ENCODE data around the gene TJAP1. TPM values are rescaled to one million over a fixed set of nuclear protein-coding genes. Genes with fewer than 3 reads are reported as not detected.

TJAP1 gene
- total and polyA plus RNA-seq, 2 of the 8 experiments (the other 6 are each of a cell fraction or from before 2014, with no cell fraction given), result 30.7 to 40.4 TPM

DNA sequence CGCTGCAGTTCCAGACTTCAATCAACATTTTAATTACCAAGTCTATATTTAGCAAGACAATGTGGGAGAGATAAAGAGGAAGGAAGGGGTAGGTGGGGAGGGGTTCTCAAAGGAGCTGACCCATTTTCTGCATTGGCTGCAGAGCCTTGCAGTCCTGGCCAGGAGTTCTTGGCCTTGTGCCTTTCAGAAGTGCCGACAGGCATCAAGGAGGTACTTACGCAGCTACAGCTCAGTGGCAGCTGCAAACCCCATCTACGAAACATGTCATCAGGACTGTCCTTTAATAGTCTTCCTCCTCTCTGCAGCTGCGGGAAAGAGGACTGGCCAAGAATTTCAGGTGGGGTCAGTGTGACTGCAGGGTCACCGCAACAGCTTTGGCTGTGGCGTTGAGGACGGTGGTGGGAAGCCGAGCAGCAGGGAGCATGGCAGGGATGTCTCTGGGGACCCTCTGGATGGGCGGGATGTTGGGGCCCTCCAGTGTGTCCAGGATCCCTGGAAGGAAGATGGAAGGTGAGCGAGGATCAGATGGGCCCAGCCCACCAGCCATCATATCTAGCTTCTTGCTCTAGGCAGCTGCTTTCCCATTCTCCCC, 34.5 kb downstream of the TJAP1 start (continued):
- TF ChIP-seq CHD1 (IDR thresholded peaks at IDR 0.05; ENCODE audit: low read depth, low read length), result no peak
- TF ChIP-seq GABPA (IDR thresholded peaks at IDR 0.05; ENCODE audit: borderline replicate concordance, insufficient read depth, low read length), result no peak
- TF ChIP-seq TEAD4 (IDR thresholded peaks at IDR 0.05; ENCODE audit: low read depth, low read length), result no peak
- TF ChIP-seq HDAC6 (IDR thresholded peaks at IDR 0.05; ENCODE audit: low read depth, low read length), result no peak
- TF ChIP-seq JUND (IDR thresholded peaks at IDR 0.05; ENCODE audit: low read length), result no peak
- no peak for TF ChIP-seq SIRT6 (IDR thresholded peaks at IDR 0.05; ENCODE audit: low read length)
- TF ChIP-seq CBX5 (IDR thresholded peaks at IDR 0.05; ENCODE audit: low read depth, low read length), result no peak
- TF ChIP-seq TCF12 (IDR thresholded peaks at IDR 0.05; ENCODE audit: low read depth, low read length), result no peak
- no peak for TF ChIP-seq POU5F1 (IDR thresholded peaks at IDR 0.05; ENCODE audit: low read depth, low read length)
- no peak for TF ChIP-seq BRCA1 (IDR thresholded peaks at IDR 0.05; ENCODE audit: low read depth, low read length)

All from H1 (cell line).